Measurements from ENCODE around the gene DYSF.

Gene DYSF

GRCh38 chr2:71680925-71681324, 227.6 kb downstream of the DYSF start:
- DNase-seq (ENCODE audit: low read depth in 1 of 2, low spot score in 1 of 2), result no peak
- TF ChIP-seq JUND (IDR thresholded peaks at IDR 0.05; ENCODE audit: low read depth), result no peak
- in situ Hi-C loops (cut with HindIII; ENCODE audit: low pct_unique_long_range_greater_than_20kb, low sequenced_read_pairs), result no loop called here

DNA sequence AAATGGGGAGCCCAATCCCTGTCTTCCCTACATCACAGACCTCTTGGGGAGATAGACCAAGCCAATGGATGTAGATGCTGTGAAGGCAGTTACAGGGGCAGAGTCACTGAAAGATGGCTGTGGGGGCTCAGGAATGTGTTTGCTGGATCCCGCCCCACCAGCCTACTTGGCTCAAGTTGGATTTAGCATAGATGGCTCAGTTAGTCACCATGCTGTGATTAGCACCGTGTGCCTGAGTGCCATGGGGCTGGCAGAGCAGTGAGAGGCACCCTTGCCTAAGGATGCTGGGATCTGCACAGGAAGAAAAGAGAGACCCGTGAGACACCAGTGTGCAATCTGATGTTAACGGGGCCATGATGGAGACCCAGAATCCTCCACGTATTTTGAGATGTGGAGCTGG, 228.3 kb downstream of the DYSF start:
- in situ Hi-C loops (cut with HindIII; ENCODE audit: low pct_unique_long_range_greater_than_20kb, low sequenced_read_pairs), result no loop called here
- no peak for TF ChIP-seq JUND (IDR thresholded peaks at IDR 0.05; ENCODE audit: low read depth)
- DNase-seq (ENCODE audit: low read depth in 1 of 2, low spot score in 1 of 2), result no peak

DNA sequence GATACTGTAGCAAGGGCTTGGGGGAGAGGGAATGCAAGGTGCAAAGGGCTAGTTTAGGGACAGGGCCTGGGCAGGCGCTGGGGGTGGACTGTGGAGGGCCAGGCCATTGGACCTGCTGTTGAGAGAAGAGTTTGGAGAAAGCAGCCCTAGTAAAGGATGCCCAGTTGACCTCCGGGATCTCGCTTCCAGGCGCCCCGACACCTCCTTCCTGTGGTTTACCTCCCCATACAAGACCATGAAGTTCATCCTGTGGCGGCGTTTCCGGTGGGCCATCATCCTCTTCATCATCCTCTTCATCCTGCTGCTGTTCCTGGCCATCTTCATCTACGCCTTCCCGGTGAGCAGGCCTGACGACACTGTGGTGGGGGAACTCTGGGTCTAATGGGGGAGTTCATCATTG, 229.0 kb downstream of the DYSF start:
- TF ChIP-seq JUND (IDR thresholded peaks at IDR 0.05; ENCODE audit: low read depth), result no peak
- DNase-seq (ENCODE audit: low read depth in 1 of 2, low spot score in 1 of 2), result no peak
- in situ Hi-C loops (cut with HindIII; ENCODE audit: low pct_unique_long_range_greater_than_20kb, low sequenced_read_pairs), result no loop called here

- TF ChIP-seq JUND (IDR thresholded peaks at IDR 0.05; ENCODE audit: low read depth), result no peak
- in situ Hi-C loops (cut with HindIII; ENCODE audit: low pct_unique_long_range_greater_than_20kb, low sequenced_read_pairs), result no loop called here
- DNase-seq (ENCODE audit: low read depth in 1 of 2, low spot score in 1 of 2), result no peak
These were observed 229.7 kb downstream of the DYSF start for GRCh38 chr2:71683070-71683469.

DNA sequence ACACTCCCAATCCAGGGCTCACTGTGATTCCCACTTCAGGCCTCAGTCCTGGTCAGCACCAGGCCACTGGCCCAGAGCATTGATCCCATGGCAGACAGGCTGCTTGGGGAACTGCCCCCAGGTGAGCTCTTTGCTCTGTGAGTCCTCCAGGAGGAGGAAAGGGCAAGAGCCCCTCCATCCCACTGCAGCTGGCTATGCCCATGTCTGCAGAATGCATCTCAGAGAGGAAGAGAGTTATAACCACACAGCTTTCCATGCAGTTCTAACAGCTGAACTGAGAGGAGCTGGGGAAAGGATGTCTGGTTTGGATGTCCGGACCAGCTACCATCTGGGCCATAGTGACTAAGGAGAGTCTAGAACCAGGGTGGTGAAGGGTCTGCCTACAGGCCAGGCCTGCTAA, 230.3 kb downstream of the DYSF start:
- TF ChIP-seq JUND (IDR thresholded peaks at IDR 0.05; ENCODE audit: low read depth), result no peak
- in situ Hi-C loops (cut with HindIII; ENCODE audit: low pct_unique_long_range_greater_than_20kb, low sequenced_read_pairs), result no loop called here
- DNase-seq (ENCODE audit: low read depth in 1 of 2, low spot score in 1 of 2), result no peak

- in situ Hi-C loops (cut with HindIII; ENCODE audit: low pct_unique_long_range_greater_than_20kb, low sequenced_read_pairs), result no loop called here
- TF ChIP-seq JUND (IDR thresholded peaks at IDR 0.05; ENCODE audit: low read depth), result no peak
- DNase-seq (ENCODE audit: low read depth in 1 of 2, low spot score in 1 of 2), result no peak
These were observed 231.1 kb downstream of the DYSF start for GRCh38 chr2:71684226-71685072.

DNA sequence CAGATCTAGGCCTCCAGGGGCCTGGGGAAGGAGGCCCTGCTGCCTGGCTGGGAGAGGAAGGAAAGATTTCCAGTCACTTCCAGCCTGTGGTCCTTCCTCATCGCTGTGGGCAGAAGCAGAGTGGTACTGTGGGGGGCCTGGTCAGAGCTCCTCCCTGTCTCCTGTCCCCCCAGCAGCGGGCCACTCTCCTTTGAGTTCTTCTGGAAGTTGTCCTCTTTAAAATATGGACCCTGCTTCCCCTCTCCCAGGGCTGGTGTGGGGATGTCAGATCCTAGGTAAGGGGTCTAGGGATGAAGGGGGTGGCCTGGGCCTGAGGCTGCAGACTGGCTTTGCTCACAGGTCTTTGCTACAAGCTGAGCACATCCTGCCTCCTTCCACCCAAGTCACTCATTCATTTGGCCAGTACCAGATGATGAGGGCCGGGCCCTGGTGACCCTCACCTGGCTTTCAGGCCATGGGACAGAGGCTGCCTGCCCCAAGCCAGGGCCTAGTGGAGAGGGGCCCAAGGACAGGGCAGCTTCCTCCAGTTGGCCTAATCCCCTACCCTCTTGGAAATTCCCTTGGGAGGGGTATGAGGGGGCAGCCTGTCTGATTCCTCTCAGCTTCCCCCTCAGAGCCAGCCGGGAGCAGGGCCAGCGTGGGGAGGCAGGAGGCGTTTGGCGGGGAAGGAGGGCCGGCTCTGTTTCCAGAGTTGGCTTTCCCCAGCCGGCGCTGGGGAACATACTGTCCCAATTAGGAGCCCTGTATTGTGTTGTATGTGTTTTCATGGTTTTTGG, 231.9 kb downstream of the DYSF start:
- no peak for TF ChIP-seq JUND (IDR thresholded peaks at IDR 0.05; ENCODE audit: low read depth)
- DNase-seq (ENCODE audit: low read depth in 1 of 2, low spot score in 1 of 2), result no peak
- in situ Hi-C loops (cut with HindIII; ENCODE audit: low pct_unique_long_range_greater_than_20kb, low sequenced_read_pairs), result no loop called here

GRCh38 chr2:71685941-71686611, 232.7 kb downstream of the DYSF start:
- no peak for TF ChIP-seq JUND (IDR thresholded peaks at IDR 0.05; ENCODE audit: low read depth)
- DNase-seq (ENCODE audit: low read depth in 1 of 2, low spot score in 1 of 2), result no peak
- in situ Hi-C loops (cut with HindIII; ENCODE audit: low pct_unique_long_range_greater_than_20kb, low sequenced_read_pairs), result no loop called here

GRCh38 chr2:71686781-71687180, 233.4 kb downstream of the DYSF start:
- in situ Hi-C loops (cut with HindIII; ENCODE audit: low pct_unique_long_range_greater_than_20kb, low sequenced_read_pairs), result no loop called here
- no peak for TF ChIP-seq JUND (IDR thresholded peaks at IDR 0.05; ENCODE audit: low read depth)
- DNase-seq (ENCODE audit: low read depth in 1 of 2, low spot score in 1 of 2), result no peak

GRCh38 chr2:71687412-71687811, 234.1 kb downstream of the DYSF start:
- TF ChIP-seq JUND (IDR thresholded peaks at IDR 0.05; ENCODE audit: low read depth), result no peak
- in situ Hi-C loops (cut with HindIII; ENCODE audit: low pct_unique_long_range_greater_than_20kb, low sequenced_read_pairs), result no loop called here
- no peak for DNase-seq (ENCODE audit: low read depth in 1 of 2, low spot score in 1 of 2)

- TF ChIP-seq JUND (IDR thresholded peaks at IDR 0.05; ENCODE audit: low read depth), result no peak
- in situ Hi-C loops (cut with HindIII; ENCODE audit: low pct_unique_long_range_greater_than_20kb, low sequenced_read_pairs), result no loop called here
- DNase-seq (ENCODE audit: low read depth in 1 of 2, low spot score in 1 of 2), result no peak
These were observed 235.2 kb downstream of the DYSF start for GRCh38 chr2:71688530-71688929.

- in situ Hi-C loops (cut with HindIII; ENCODE audit: low pct_unique_long_range_greater_than_20kb, low sequenced_read_pairs), result no loop called here
- no peak for DNase-seq (ENCODE audit: low read depth in 1 of 2, low spot score in 1 of 2)
- no peak for TF ChIP-seq JUND (IDR thresholded peaks at IDR 0.05; ENCODE audit: low read depth)
These were observed 236.0 kb downstream of the DYSF start for GRCh38 chr2:71689393-71689792.

Measured in T47D (cell line).